SKM-1 treated with dmso at 0.1 percent for 144 hours (cell line): ENCODE measurements around the gene TPSAB1.

Source experiments
- DNase-seq: peaks from one replicate; lab custom pipeline; 2025; ENCODE audit not compliant: unreplicated experiment; lab: John Stamatoyannopoulos, UW

TPSAB1 gene

GRCh38 chr16:1209081-1209480, 31.4 kb upstream of the TPSAB1 start:
- DNase-seq: no peak

GRCh38 chr16:1210461-1210860, 30.0 kb upstream of the TPSAB1 start:
- no peak for DNase-seq

GRCh38 chr16:1211451-1212268, 28.8 kb upstream of the TPSAB1 start:
- DNase-seq: no peak

- no peak for DNase-seq
Observed at GRCh38 chr16:1212616-1213194, 27.8 kb upstream of the TPSAB1 start.

- DNase-seq: no peak
Observed at GRCh38 chr16:1213231-1213630, 27.3 kb upstream of the TPSAB1 start.

- no peak for DNase-seq
Observed at GRCh38 chr16:1213796-1214372, 26.6 kb upstream of the TPSAB1 start.

GRCh38 chr16:1214719-1215118, 25.8 kb upstream of the TPSAB1 start:
- no peak for DNase-seq

- no peak for DNase-seq
Observed at GRCh38 chr16:1215574-1216295, 24.8 kb upstream of the TPSAB1 start.

- no peak for DNase-seq
Observed at GRCh38 chr16:1216296-1216619, 24.2 kb upstream of the TPSAB1 start.

GRCh38 chr16:1216681-1217400, 23.7 kb upstream of the TPSAB1 start:
- no peak for DNase-seq

GRCh38 chr16:1217526-1217925, 23.0 kb upstream of the TPSAB1 start:
- DNase-seq: no peak

- no peak for DNase-seq
Observed at GRCh38 chr16:1218061-1218929, 22.2 kb upstream of the TPSAB1 start.

- no peak for DNase-seq
Observed at GRCh38 chr16:1218930-1219611, 21.4 kb upstream of the TPSAB1 start.

- DNase-seq: no peak
Observed at GRCh38 chr16:1220098-1220728, 20.3 kb upstream of the TPSAB1 start.

GRCh38 chr16:1220841-1221627, 19.5 kb upstream of the TPSAB1 start:
- DNase-seq: no peak

GRCh38 chr16:1221628-1222552, 18.6 kb upstream of the TPSAB1 start:
- no peak for DNase-seq

- DNase-seq: no peak
Observed at GRCh38 chr16:1222553-1223354, 17.8 kb upstream of the TPSAB1 start.
